Measurements from ENCODE around the gene CADPS. TPM values are rescaled to one million over a fixed set of nuclear protein-coding genes. Genes with fewer than 3 reads are reported as not detected.

Gene CADPS
- total and polyA plus RNA-seq, 7 donors = 1.6 to 12.5 (median 6.2) TPM; not detected in 1

GRCh38 chr3:62723914-62724217, 151.3 kb downstream of the CADPS start:
- DNase-seq = no peak
- Histone ChIP-seq H3K27me3 (peaks cover 0 to 3% (median 0%) of the 10 kb centered on the region in 3 donors), H3K27ac (no peak overlapping the region), H3K4me1 (no peaks in the 10 kb centered on the region), H3K9me3 (no peaks in the 10 kb centered on the region), H3K4me3 (no peak overlapping the region), H3K36me3 (no peaks in the 10 kb centered on the region)
- 72 to 82% methylated on average over 1 of the region's 1 CpG for WGBS, 2 donors
- TF ChIP-seq CTCF (IDR thresholded peaks at IDR 0.05) (no peak), POLR2AphosphoS5 (IDR thresholded peaks at IDR 0.05) (no peak)
- intact Hi-C loops (cut with DNase I) = no loop called here

- no peaks in the 10 kb centered on the region for H3K36me3 ChIP-seq
- DNase-seq = no peak
- H3K27ac ChIP-seq = no peak overlapping the region
- WGBS, 2 donors = 58 to 83% methylated on average over 13 of the region's 13 CpGs
- intact Hi-C loops (cut with DNase I) = no loop called here
- no peak overlapping the region for H3K4me3 ChIP-seq
- no peaks in the 10 kb centered on the region for H3K9me3 ChIP-seq
- TF ChIP-seq EP300 (IDR thresholded peaks at IDR 0.05) (no peak), POLR2AphosphoS5 (IDR thresholded peaks at IDR 0.05) (no peak), POLR2A (IDR thresholded peaks at IDR 0.05) (no peak), CTCF (IDR thresholded peaks at IDR 0.05) (no peak)
- H3K27me3 ChIP-seq = peaks cover 0 to 3% (median 0%) of the 10 kb centered on the region in 3 donors
- H3K4me1 ChIP-seq = no peaks in the 10 kb centered on the region
Observed at GRCh38 chr3:62723166-62723913, 151.9 kb downstream of the CADPS start.

- intact Hi-C loops (cut with DNase I) = no loop called here
- Histone ChIP-seq H3K36me3 (no peaks in the 10 kb centered on the region), H3K4me1 (no peaks in the 10 kb centered on the region), H3K4me3 (no peak overlapping the region), H3K27me3 (peaks cover 0 to 3% (median 0%) of the 10 kb centered on the region in 3 donors), H3K27ac (no peak overlapping the region), H3K9me3 (no peaks in the 10 kb centered on the region)
- DNase-seq = no peak
- no peak for TF ChIP-seq CTCF (IDR thresholded peaks at IDR 0.05)
- TF ChIP-seq EP300 (IDR thresholded peaks at IDR 0.05) = no peak
- no peak for TF ChIP-seq POLR2AphosphoS5 (IDR thresholded peaks at IDR 0.05)
- TF ChIP-seq POLR2A (IDR thresholded peaks at IDR 0.05) = no peak
Observed at GRCh38 chr3:62722344-62722743, 152.9 kb downstream of the CADPS start.

- H3K36me3 ChIP-seq = no peaks in the 10 kb centered on the region
- no peaks in the 10 kb centered on the region for H3K9me3 ChIP-seq
- WGBS, 2 donors = 60 to 84% methylated on average over 6 of the region's 6 CpGs
- H3K4me1 ChIP-seq = no peaks in the 10 kb centered on the region
- peaks cover 0 to 3% (median 0%) of the 10 kb centered on the region in 3 donors for H3K27me3 ChIP-seq
- TF ChIP-seq POLR2AphosphoS5 (IDR thresholded peaks at IDR 0.05) (no peak), POLR2A (IDR thresholded peaks at IDR 0.05) (no peak), EP300 (IDR thresholded peaks at IDR 0.05) (no peak), CTCF (IDR thresholded peaks at IDR 0.05) (no peak)
- intact Hi-C loops (cut with DNase I) = no loop called here
- H3K4me3 ChIP-seq = no peak overlapping the region
- H3K27ac ChIP-seq = no peak overlapping the region
- no peak for DNase-seq
Observed at GRCh38 chr3:62718515-62719320, 156.5 kb downstream of the CADPS start.

Data from sigmoid colon (tissue), 7 donors.